Spinal cord (tissue), 10 donors: ENCODE measurements around the gene RBP5. TPM values are rescaled to one million over a fixed set of nuclear protein-coding genes. Genes with fewer than 3 reads are reported as not detected.

Source experiments
- DNase-seq, 6 donors: peaks; one replicate each; pipeline versions ENCODE4 v3.0.0 to v3.0.0-alpha.2; 2013 to 2015; ENCODE audit warnings: low spot score in 6 of 6, low read depth in 4 of 6
- H3K27ac ChIP-seq: one replicate; pipeline ENCODE4 v1.5.1; 2013; ENCODE audit warnings: low read depth, low read length, control low read depth
- H3K27me3 ChIP-seq: one replicate; pipeline ENCODE4 v1.6.1; 2013; ENCODE audit warnings: low read length; ENCODE audit not compliant: control insufficient read depth, insufficient read depth
- H3K36me3 ChIP-seq: one replicate; pipeline ENCODE4 v1.6.1; 2013; ENCODE audit warnings: low read length; ENCODE audit not compliant: control insufficient read depth, insufficient read depth
- H3K4me1 ChIP-seq: one replicate; pipeline ENCODE4 v1.6.1; 2013; ENCODE audit warnings: low read length; ENCODE audit not compliant: control insufficient read depth, insufficient read depth
- H3K4me3 ChIP-seq: one replicate; pipeline ENCODE4 v1.5.1; 2013; ENCODE audit warnings: low read depth, low read length, control low read depth
- H3K9me3 ChIP-seq: one replicate; pipeline ENCODE4 v1.6.1; 2013; ENCODE audit warnings: low read length; ENCODE audit not compliant: control insufficient read depth, insufficient read depth
- WGBS: methylation state at CpG from one replicate; pipeline ENCODE4 v1.1.5; 2013; ENCODE audit warnings: missing lambda C conversion rate; ENCODE audit not compliant: insufficient coverage; 5-methylcytosine and 5-hydroxymethylcytosine counted together
- polyA plus RNA-seq, 2 donors: library from polyadenylated mRNA; unstranded; fragments of 120-200 nt; gene quantifications; one replicate each; pipeline ENCODE4 v1.2.1, GENCODE V29; 2013; ENCODE audit not compliant: insufficient read length in 2 of 2
- total RNA-seq, 2 donors: library from RNA; depleted of rRNA in 1 of 2; stranded (reverse); fragments of 120-200 nt in 1 of 2; fragments of >200 nt in 1 of 2; gene quantifications; one replicate each; pipeline versions ENCODE4 v1.2.3 to v1.2.4, GENCODE V29; 2013 to 2014
- donor health status: healthy.

RBP5 gene
- total and polyA plus RNA-seq, 4 donors = 0.20 to 5.1 (median 2.1) TPM

- no peak overlapping the region for H3K4me3 ChIP-seq
- DNase-seq = no peak
- H3K27ac ChIP-seq = no peak overlapping the region
- H3K36me3 ChIP-seq = no peaks in the 10 kb centered on the region
- no peaks in the 10 kb centered on the region for H3K27me3 ChIP-seq
- H3K4me1 ChIP-seq = no peaks in the 10 kb centered on the region
- 77% methylated on average over 3 of the region's 3 CpGs for WGBS
- H3K9me3 ChIP-seq = no peaks in the 10 kb centered on the region
Measured at GRCh38 chr12:7116196-7116595, 12.5 kb downstream of the RBP5 start.

GRCh38 chr12:7114851-7115250, 13.8 kb downstream of the RBP5 start:
- H3K36me3 ChIP-seq = no peaks in the 10 kb centered on the region
- no peak overlapping the region for H3K4me3 ChIP-seq
- H3K9me3 ChIP-seq = no peaks in the 10 kb centered on the region
- no peaks in the 10 kb centered on the region for H3K27me3 ChIP-seq
- WGBS = 77% methylated on average over 4 of the region's 6 CpGs
- H3K27ac ChIP-seq = no peak overlapping the region
- DNase-seq = no peak
- no peaks in the 10 kb centered on the region for H3K4me1 ChIP-seq

GRCh38 chr12:7114008-7114407, 14.7 kb downstream of the RBP5 start:
- Histone ChIP-seq H3K4me1 (peaks cover 3% of the 10 kb centered on the region), H3K36me3 (no peaks in the 10 kb centered on the region), H3K9me3 (no peaks in the 10 kb centered on the region), H3K27me3 (no peaks in the 10 kb centered on the region), H3K27ac (no peak overlapping the region), H3K4me3 (no peak overlapping the region)
- DNase-seq = no peak
- WGBS = 92% methylated on average over 11 of the region's 11 CpGs

- peaks cover 8% of the 10 kb centered on the region for H3K4me1 ChIP-seq
- no peaks in the 10 kb centered on the region for H3K9me3 ChIP-seq
- H3K4me3 ChIP-seq = no peak overlapping the region
- 42% methylated on average over 4 of the region's 5 CpGs for WGBS
- H3K27ac ChIP-seq = no peak overlapping the region
- DNase-seq = peak in 2 of 6 donors; percentile 59 to 75
- no peaks in the 10 kb centered on the region for H3K36me3 ChIP-seq
- H3K27me3 ChIP-seq = no peaks in the 10 kb centered on the region
Measured at GRCh38 chr12:7113389-7113871, 15.3 kb downstream of the RBP5 start.

GRCh38 chr12:7112041-7112440, 16.6 kb downstream of the RBP5 start:
- Histone ChIP-seq H3K27ac (no peak overlapping the region), H3K9me3 (no peaks in the 10 kb centered on the region), H3K4me1 (peaks cover 15% of the 10 kb centered on the region), H3K36me3 (no peaks in the 10 kb centered on the region), H3K27me3 (no peaks in the 10 kb centered on the region), H3K4me3 (no peak overlapping the region)
- WGBS = no CpG with 5 or more reads among the region's 4 CpGs
- DNase-seq = no peak

- no peaks in the 10 kb centered on the region for H3K9me3 ChIP-seq
- H3K27me3 ChIP-seq = no peaks in the 10 kb centered on the region
- DNase-seq = no peak
- H3K27ac ChIP-seq = no peak overlapping the region
- no peaks in the 10 kb centered on the region for H3K36me3 ChIP-seq
- 96% methylated on average over 3 of the region's 5 CpGs for WGBS
- peaks cover 15% of the 10 kb centered on the region for H3K4me1 ChIP-seq
- no peak overlapping the region for H3K4me3 ChIP-seq
Measured at GRCh38 chr12:7110661-7111060, 18.0 kb downstream of the RBP5 start.

- 56% methylated on average over 4 of the region's 5 CpGs for WGBS
- DNase-seq = no peak
- H3K36me3 ChIP-seq = no peaks in the 10 kb centered on the region
- peaks cover 15% of the 10 kb centered on the region for H3K4me1 ChIP-seq
- no peak overlapping the region for H3K4me3 ChIP-seq
- H3K27me3 ChIP-seq = no peaks in the 10 kb centered on the region
- H3K27ac ChIP-seq = no peak overlapping the region
- no peaks in the 10 kb centered on the region for H3K9me3 ChIP-seq
Measured at GRCh38 chr12:7109572-7109920, 19.1 kb downstream of the RBP5 start.

- H3K27me3 ChIP-seq = no peaks in the 10 kb centered on the region
- 0% methylated on average over 6 of the region's 23 CpGs for WGBS
- H3K27ac ChIP-seq = peak within 1 kb of the TSS; percentile 65
- peaks cover 15% of the 10 kb centered on the region for H3K4me1 ChIP-seq
- no peaks in the 10 kb centered on the region for H3K36me3 ChIP-seq
- peak in 3 of 6 donors; percentile 59 to 90 (median 84) for DNase-seq
- H3K9me3 ChIP-seq = no peaks in the 10 kb centered on the region
- H3K4me3 ChIP-seq = peak within 1 kb of the TSS; percentile 48
Measured at GRCh38 chr12:7108796-7109571, 19.7 kb downstream of the RBP5 start, which contains the start of gene C1RL. TSS of gene C1RL (minus strand) at chr12:7109214. CDS start at chr12:7109180, 34 bp downstream.

GRCh38 chr12:7108003-7108795, 20.5 kb downstream of the RBP5 start:
- peak in 2 of 6 donors; percentile 18 to 62 for DNase-seq
- Histone ChIP-seq H3K4me1 (peaks cover 15% of the 10 kb centered on the region), H3K9me3 (no peaks in the 10 kb centered on the region), H3K27ac (peak overlapping the region; percentile 65), H3K4me3 (peak overlapping the region; percentile 42), H3K36me3 (no peaks in the 10 kb centered on the region), H3K27me3 (no peaks in the 10 kb centered on the region)
- WGBS = 10% methylated on average over 19 of the region's 30 CpGs
